ENCODE measurements around the gene LRP1.

DNA sequence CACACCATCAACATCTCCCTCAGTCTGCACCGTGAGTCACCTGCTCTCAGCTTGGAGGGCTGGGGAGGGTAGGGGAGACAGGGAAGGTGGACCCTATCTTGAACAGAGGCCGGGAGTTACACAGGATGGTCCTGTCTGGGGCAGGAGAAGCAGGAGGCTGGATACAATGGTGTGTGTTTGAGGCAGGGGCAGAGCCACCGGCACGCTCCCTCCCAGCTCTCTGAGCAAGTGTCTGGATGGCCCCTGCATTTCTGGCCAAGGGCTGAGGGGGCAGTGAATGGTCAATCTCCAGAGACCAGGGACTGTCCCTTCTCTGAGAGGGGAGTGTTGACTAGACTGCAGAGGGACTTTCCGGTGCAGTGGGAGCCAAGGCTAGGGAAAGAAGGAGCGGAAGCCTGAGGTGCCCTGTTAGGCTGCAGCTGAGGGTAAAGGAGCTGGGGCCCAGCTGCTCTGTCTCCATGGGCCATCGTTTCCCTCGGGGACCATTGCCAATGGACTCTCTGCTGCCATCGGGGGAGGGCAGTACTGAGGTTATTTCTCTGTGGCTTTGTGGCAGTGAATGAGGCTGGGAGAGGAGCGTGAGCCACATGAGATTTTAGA, 17.3 kb downstream of the LRP1 start:
- TF ChIP-seq, protein P1, sequence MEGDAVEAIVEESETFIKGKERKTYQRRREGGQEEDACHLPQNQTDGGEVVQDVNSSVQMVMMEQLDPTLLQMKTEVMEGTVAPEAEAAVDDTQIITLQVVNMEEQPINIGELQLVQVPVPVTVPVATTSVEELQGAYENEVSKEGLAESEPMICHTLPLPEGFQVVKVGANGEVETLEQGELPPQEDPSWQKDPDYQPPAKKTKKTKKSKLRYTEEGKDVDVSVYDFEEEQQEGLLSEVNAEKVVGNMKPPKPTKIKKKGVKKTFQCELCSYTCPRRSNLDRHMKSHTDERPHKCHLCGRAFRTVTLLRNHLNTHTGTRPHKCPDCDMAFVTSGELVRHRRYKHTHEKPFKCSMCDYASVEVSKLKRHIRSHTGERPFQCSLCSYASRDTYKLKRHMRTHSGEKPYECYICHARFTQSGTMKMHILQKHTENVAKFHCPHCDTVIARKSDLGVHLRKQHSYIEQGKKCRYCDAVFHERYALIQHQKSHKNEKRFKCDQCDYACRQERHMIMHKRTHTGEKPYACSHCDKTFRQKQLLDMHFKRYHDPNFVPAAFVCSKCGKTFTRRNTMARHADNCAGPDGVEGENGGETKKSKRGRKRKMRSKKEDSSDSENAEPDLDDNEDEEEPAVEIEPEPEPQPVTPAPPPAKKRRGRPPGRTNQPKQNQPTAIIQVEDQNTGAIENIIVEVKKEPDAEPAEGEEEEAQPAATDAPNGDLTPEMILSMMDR (IDR thresholded peaks at IDR 0.05) = no peak
- TF ChIP-seq POLR2A (IDR thresholded peaks at IDR 0.05) (no peak), POLR2AphosphoS5 (IDR thresholded peaks at IDR 0.05) (no peak), EP300 (IDR thresholded peaks at IDR 0.05) (no peak)

Data from gastroesophageal sphincter (tissue), 3 donors.